CD4-positive, alpha-beta T cell (primary cell): ENCODE data around the gene CYS1. TPM values are rescaled to one million over a fixed set of nuclear protein-coding genes. Genes with fewer than 3 reads are reported as not detected.

Experiments used
- ATAC-seq: fragments of 200-7000 bp; cut with Tn5 transposase; one replicate; pipeline ENCODE4 v1.10.0; 2022; ENCODE audit warnings: mild to moderate bottlenecking; ENCODE audit not compliant: poor library complexity
- CTCF ChIA-PET: fragments of 350-600 bp; sonication (Branson Sonifier 250); formaldehyde crosslinking; loops from one replicate; lab custom pipeline; 2021; ENCODE audit warnings: antibody characterized with exemption, inconsistent platforms; lab: Charles Lee
- POLR2A ChIA-PET: fragments of 350-600 bp; sonication (Branson Sonifier 250); formaldehyde crosslinking; loops from one replicate; lab custom pipeline; 2021; ENCODE audit warnings: antibody characterized with exemption, inconsistent platforms; lab: Charles Lee
- DNase-seq, 14 experiments: peaks; one replicate each; pipeline ENCODE4 v3.0.0-alpha.2; 2013 to 2020; ENCODE audit warnings: mixed read lengths in 2 of 14
- H3K27ac ChIP-seq, 2 donors: one replicate each; pipeline versions ENCODE4 v1.5.1 to v1.7.0; 2013; ENCODE audit warnings: low read length in 2 of 2, low read depth in 1 of 2, mild to moderate bottlenecking in 1 of 2
- H3K27me3 ChIP-seq, 2 experiments: 1 replicate in 1 of 2; 2 replicates in 1 of 2; pipeline versions ENCODE4 v1.6.1 to v1.7.0; 2013; ENCODE audit warnings: low read length in 2 of 2, control low read depth in 1 of 2, mild to moderate bottlenecking in 1 of 2, moderate library complexity in 1 of 2; ENCODE audit not compliant: insufficient read depth in 2 of 2, control insufficient read depth in 1 of 2
- H3K36me3 ChIP-seq: one replicate; pipeline ENCODE4 v1.6.1; 2013; ENCODE audit warnings: low read length, control low read depth; ENCODE audit not compliant: insufficient read depth
- H3K4me1 ChIP-seq: one replicate; pipeline ENCODE4 v1.6.1; 2013; ENCODE audit warnings: low read length, control low read depth; ENCODE audit not compliant: insufficient read depth
- H3K4me3 ChIP-seq: one replicate; pipeline ENCODE4 v1.5.1; 2013; ENCODE audit warnings: mild to moderate bottlenecking, low read length, moderate library complexity
- H3K9me3 ChIP-seq, 2 experiments: 1 replicate in 1 of 2; 2 replicates in 1 of 2; pipeline versions ENCODE4 v1.6.1 to v1.7.0; 2013; ENCODE audit warnings: low read length in 2 of 2, mild to moderate bottlenecking in 2 of 2, control low read depth in 1 of 2, moderate library complexity in 1 of 2; ENCODE audit not compliant: control insufficient read depth in 1 of 2, insufficient read depth in 1 of 2
- H3K27ac Mint-ChIP-seq: one replicate; pipeline ENCODE4 v1.8.0; 2020; ENCODE audit warnings: mixed read lengths
- H3K27me3 Mint-ChIP-seq: one replicate; pipeline ENCODE4 v1.8.0; 2021; ENCODE audit warnings: mixed read lengths
- H3K36me3 Mint-ChIP-seq: one replicate; pipeline ENCODE4 v1.8.0; 2021; ENCODE audit warnings: low read depth, mixed read lengths
- H3K4me1 Mint-ChIP-seq: one replicate; pipeline ENCODE4 v1.8.0; 2021; ENCODE audit warnings: low read depth, mixed read lengths
- H3K4me3 Mint-ChIP-seq: one replicate; pipeline ENCODE4 v1.8.0; 2020; ENCODE audit warnings: mild to moderate bottlenecking, mixed read lengths
- H3K9me3 Mint-ChIP-seq: one replicate; pipeline ENCODE4 v1.8.0; 2020; ENCODE audit warnings: mixed read lengths
- CTCF ChIP-seq: fragments of 200-600 bp; IDR thresholded peaks from one replicate; pipeline ENCODE4 v1.8.0; 2022; ENCODE audit warnings: antibody characterized with exemption, mild to moderate bottlenecking
- intact Hi-C, 2 experiments: fragments of 100-400 bp; cut with DNase I in 1 of 2; cut with micrococcal nuclease in 1 of 2; formaldehyde crosslinking; loops; one replicate each; pipeline versions ENCODE4 v1.15.1 to v1.9.0; 2023 to 2025; cut with DNase I, micrococcal nuclease
- total RNA-seq, 174 experiments: library from RNA in 2 of 174; stranded (reverse) in 2 of 174; gene quantifications; one replicate each; pipeline ENCODE4 v1.2.3 and lab custom pipeline; 2021 to 2026

CYS1 gene
- total RNA-seq, 2 experiments from 2014 or later, result not detected

- Mint-ChIP-seq H3K27ac (no peak overlapping the region), H3K9me3 (no peaks in the 10 kb centered on the region), H3K27me3 (no peaks in the 10 kb centered on the region), H3K36me3 (peaks cover 54% of the 10 kb centered on the region), H3K4me3 (peak overlapping the region; percentile 3), H3K4me1 (peaks cover 23% of the 10 kb centered on the region)
- no peak overlapping the region for H3K27ac ChIP-seq
- intact Hi-C loops, result loop anchor here (1.0 to 10.0 kb wide), 9 partner anchors 64 to 1044 kb away; partner anchors contain the start of genes ADAM17 (in 1 of the 2), CPSF3 (in 1 of the 2), IAH1 (in 1 of the 2) and ITGB1BP1 (in 1 of the 2)
- no peaks in the 10 kb centered on the region for H3K27me3 ChIP-seq
- ATAC-seq, result no peak
- TF ChIP-seq CTCF, result peak; percentile 82
- H3K9me3 ChIP-seq, result no peaks in the 10 kb centered on the region
- H3K36me3 ChIP-seq, result peaks cover 24% of the 10 kb centered on the region
- no peak overlapping the region for H3K4me3 ChIP-seq
- peaks cover 19% of the 10 kb centered on the region for H3K4me1 ChIP-seq
- ChIA-PET POLR2A (interaction anchor here (0.6 to 3.0 kb wide), 4 partner anchors 64 to 1641 kb away, joined by 3 to 26 read pairs (median 5); no protein-coding TSS in a partner anchor), CTCF (interaction anchor here (0.6 to 9.4 kb wide), 22 partner anchors 8 to 433 kb away, joined by 3 to 107 read pairs (median 4); partner anchors contain the start of gene TAF1B)
- peak in 5 of 14 experiments; percentile 17 to 80 (median 68) for DNase-seq
Measured at GRCh38 chr2:10048501-10049171, 31.6 kb downstream of the CYS1 start.

GRCh38 chr2:10047616-10048500 is 32.4 kb downstream of the CYS1 start:
- Histone ChIP-seq H3K27me3 (no peaks in the 10 kb centered on the region), H3K4me1 (peaks cover 20% of the 10 kb centered on the region), H3K9me3 (no peaks in the 10 kb centered on the region), H3K4me3 (no peak overlapping the region), H3K36me3 (peaks cover 22% of the 10 kb centered on the region), H3K27ac (no peak overlapping the region)
- ChIA-PET CTCF (interaction anchor here (0.6 to 9.4 kb wide), 23 partner anchors 9 to 432 kb away, joined by 3 to 107 read pairs (median 4); partner anchors contain the start of gene TAF1B), POLR2A (interaction anchor here (0.6 to 3.0 kb wide), 4 partner anchors 63 to 1640 kb away, joined by 3 to 26 read pairs (median 5); no protein-coding TSS in a partner anchor)
- H3K4me1 Mint-ChIP-seq, result peaks cover 24% of the 10 kb centered on the region
- DNase-seq, result no peak
- TF ChIP-seq CTCF, result no peak
- H3K4me3 Mint-ChIP-seq, result no peak overlapping the region
- no peak overlapping the region for H3K27ac Mint-ChIP-seq
- ATAC-seq, result no peak
- intact Hi-C loops, result loop anchor here (1.0 to 10.0 kb wide), 9 partner anchors 64 to 1043 kb away; partner anchors contain the start of genes ADAM17 (in 1 of the 2), CPSF3 (in 1 of the 2), IAH1 (in 1 of the 2) and ITGB1BP1 (in 1 of the 2)
- no peaks in the 10 kb centered on the region for H3K27me3 Mint-ChIP-seq
- peaks cover 47% of the 10 kb centered on the region for H3K36me3 Mint-ChIP-seq
- H3K9me3 Mint-ChIP-seq, result no peaks in the 10 kb centered on the region

- no peak for TF ChIP-seq CTCF
- H3K27ac ChIP-seq, result no peak overlapping the region
- intact Hi-C loops, result loop anchor here in 1 of 2 experiments (5.0 to 10.0 kb wide), 6 partner anchors 412 to 1042 kb away; partner anchors contain the start of genes ADAM17, CPSF3, IAH1 and ITGB1BP1
- peaks cover 29% of the 10 kb centered on the region for H3K4me1 ChIP-seq
- peaks cover 15% of the 10 kb centered on the region for H3K36me3 ChIP-seq
- Mint-ChIP-seq H3K9me3 (no peaks in the 10 kb centered on the region), H3K36me3 (peaks cover 38% of the 10 kb centered on the region), H3K27me3 (no peaks in the 10 kb centered on the region), H3K27ac (peak overlapping the region; percentile 71), H3K4me1 (peaks cover 31% of the 10 kb centered on the region), H3K4me3 (no peak overlapping the region)
- ATAC-seq (no peak), DNase-seq (no peak)
- no peak overlapping the region for H3K4me3 ChIP-seq
- POLR2A ChIA-PET, result interaction anchor here (0.7 to 3.0 kb wide), 3 partner anchors 62 to 232 kb away, joined by 3 to 26 read pairs (median 3); no protein-coding TSS in a partner anchor
- CTCF ChIA-PET, result interaction anchor here (1.5 to 9.4 kb wide), 3 partner anchors 63 to 388 kb away, joined by 5 to 107 read pairs (median 42); no protein-coding TSS in a partner anchor
- no peaks in the 10 kb centered on the region for H3K27me3 ChIP-seq
- no peaks in the 10 kb centered on the region for H3K9me3 ChIP-seq
Measured at GRCh38 chr2:10046931-10047330, 33.3 kb downstream of the CYS1 start.
